Fibroblast of lung (primary cell): ENCODE measurements around the gene KLHL29. TPM values are rescaled to one million over a fixed set of nuclear protein-coding genes. Genes with fewer than 3 reads are reported as not detected.
A peak's percentile ranks its signal among the peaks of the same experiment; 100 is the strongest.

Experiments
- DNase-seq, 2 donors: peaks; one replicate each; pipeline versions ENCODE4 v3.0.0 to v3.0.0-alpha.2; 2010; ENCODE audit warnings: low read depth in 2 of 2
- H2AFZ ChIP-seq: 2 replicates; pipeline ENCODE4 v1.5.1; 2012; ENCODE audit warnings: low read length, control low read depth, inconsistent platforms
- H3K27ac ChIP-seq: 2 replicates; pipeline ENCODE4 v1.5.1; 2011; ENCODE audit warnings: low read length, control low read depth; ENCODE audit not compliant: insufficient read depth
- H3K27me3 ChIP-seq: 2 replicates; pipeline ENCODE4 v1.5.1; 2011; ENCODE audit warnings: mild to moderate bottlenecking, low read length; ENCODE audit not compliant: control insufficient read depth, insufficient read depth
- H3K36me3 ChIP-seq: 2 replicates; pipeline ENCODE4 v1.5.1; 2011; ENCODE audit warnings: low read length; ENCODE audit not compliant: control insufficient read depth, insufficient read depth
- H3K4me1 ChIP-seq: 2 replicates; pipeline ENCODE4 v1.5.1; 2011; ENCODE audit warnings: low read length; ENCODE audit not compliant: control insufficient read depth, insufficient read depth; ENCODE audit errors: extremely low read depth
- H3K4me2 ChIP-seq: 2 replicates; pipeline ENCODE4 v1.5.1; 2011; ENCODE audit warnings: low read length, control low read depth; ENCODE audit not compliant: insufficient read depth; ENCODE audit errors: extremely low read depth
- H3K4me3 ChIP-seq, 4 experiments: fragments of 200-600 bp in 1 of 4; sonication (generic) in 1 of 4; replicated peaks in 1 of 4; 2 replicates each; pipeline ENCODE4 v1.5.1; 2011 to 2016; ENCODE audit warnings: low read length in 4 of 4, low read depth in 3 of 4, mild to moderate bottlenecking in 3 of 4, control low read depth in 2 of 4, inconsistent platforms in 1 of 4, mixed read lengths in 1 of 4; ENCODE audit not compliant: insufficient read depth in 1 of 4; ENCODE audit errors: control extremely low read depth in 1 of 4
- H3K79me2 ChIP-seq: 2 replicates; pipeline ENCODE4 v1.5.1; 2012; ENCODE audit warnings: mild to moderate bottlenecking, low read length, inconsistent platforms; ENCODE audit not compliant: control insufficient read depth, insufficient read depth
- H3K9ac ChIP-seq: 2 replicates; pipeline ENCODE4 v1.5.1; 2011; ENCODE audit warnings: mild to moderate bottlenecking, low read length, control low read depth; ENCODE audit not compliant: insufficient read depth
- H3K9me3 ChIP-seq: 2 replicates; pipeline ENCODE4 v1.5.1; 2012; ENCODE audit warnings: low read depth, low read length; ENCODE audit not compliant: control insufficient read depth, insufficient read depth
- H4K20me1 ChIP-seq: 2 replicates; pipeline ENCODE4 v1.5.1; 2011; ENCODE audit warnings: low read length; ENCODE audit not compliant: control insufficient read depth, insufficient read depth; ENCODE audit errors: extremely low read depth
- CTCF ChIP-seq, 2 donors: IDR thresholded peaks in 1 of 2; conservative IDR thresholded peaks in 1 of 2; 1 replicate in 1 of 2; 2 replicates in 1 of 2; pipeline ENCODE4 v1.5.1; 2011 to 2012; ENCODE audit warnings: low read length in 2 of 2, control low read depth in 1 of 2, inconsistent platforms in 1 of 2, low read depth in 1 of 2, mild to moderate bottlenecking in 1 of 2
- EZH2 ChIP-seq: IDR thresholded peaks from 2 replicates; pipeline ENCODE4 v1.5.1; 2012; ENCODE audit warnings: low read length, control low read depth, mild to moderate bottlenecking; ENCODE audit errors: missing control alignments
- polyA plus RNA-seq, 2 donors: library from polyadenylated mRNA; depleted of rRNA in 1 of 2; stranded (reverse) in 1 of 2; unstranded in 1 of 2; fragments of >200 nt; gene quantifications; 2 replicates each; pipeline ENCODE4 v1.2.1, GENCODE V29; 2011 to 2012; ENCODE audit warnings: missing spikeins in 1 of 2
- total RNA-seq: library from RNA; depleted of rRNA; stranded (reverse); fragments of >200 nt; gene quantifications from 2 replicates; pipeline ENCODE4 v1.2.1, GENCODE V29; 2014

The KLHL29 gene
- total and polyA plus RNA-seq, 2 donors (not counting 1 experiment from before 2014, with no cell fraction given): 7.1 to 7.9 TPM

GRCh38 chr2:23413641-23414040 lies 28.7 kb downstream of the KLHL29 start:
- Histone ChIP-seq H3K9me3 (no peaks in the 10 kb centered on the region), H3K27me3 (no peaks in the 10 kb centered on the region), H3K9ac (no peak overlapping the region), H3K79me2 (no peaks in the 10 kb centered on the region), H3K36me3 (peaks cover 1% of the 10 kb centered on the region), H2AFZ (no peak overlapping the region), H3K4me1 (peaks cover 26% of the 10 kb centered on the region), H3K27ac (no peak overlapping the region), H4K20me1 (no peaks in the 10 kb centered on the region), H3K4me3 (no peak overlapping the region), H3K4me2 (no peak overlapping the region)
- TF ChIP-seq CTCF (conservative IDR thresholded peaks at IDR 0.05 in 1 of 2, IDR thresholded peaks at IDR 0.05 in 1 of 2; ENCODE audit: low read depth in 1 of 2, low read length in 2 of 2): no peak
- no peak for TF ChIP-seq EZH2
- DNase-seq: no peak

DNA sequence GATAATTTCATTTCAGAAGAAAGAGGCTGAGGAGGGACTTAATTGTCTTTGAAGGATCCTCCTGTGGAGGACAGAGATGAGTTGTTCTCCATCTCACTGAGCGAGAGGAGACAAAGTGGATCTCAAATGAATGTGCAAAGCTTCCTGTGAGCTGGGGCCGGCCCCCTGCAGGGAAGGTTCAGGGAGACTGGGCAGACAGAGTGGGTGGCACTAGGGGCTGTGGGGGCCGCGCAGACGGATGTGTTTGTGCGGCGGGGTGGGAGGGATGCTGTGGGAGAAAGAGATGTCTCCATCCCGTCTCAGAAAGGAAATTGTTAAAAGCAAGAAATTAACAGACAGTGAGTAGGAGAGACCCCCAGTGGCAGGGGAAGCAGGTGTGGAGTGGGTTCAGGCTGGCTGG lies 29.1 kb downstream of the KLHL29 start:
- Histone ChIP-seq H3K79me2 (no peaks in the 10 kb centered on the region), H3K9me3 (no peaks in the 10 kb centered on the region), H3K4me2 (no peak overlapping the region), H3K27me3 (no peaks in the 10 kb centered on the region), H3K27ac (no peak overlapping the region), H4K20me1 (no peaks in the 10 kb centered on the region), H3K4me1 (peaks cover 30% of the 10 kb centered on the region), H3K36me3 (peaks cover 1% of the 10 kb centered on the region), H2AFZ (no peak overlapping the region), H3K4me3 (no peak overlapping the region), H3K9ac (no peak overlapping the region)
- no peak for TF ChIP-seq EZH2
- TF ChIP-seq CTCF (conservative IDR thresholded peaks at IDR 0.05 in 1 of 2, IDR thresholded peaks at IDR 0.05 in 1 of 2; ENCODE audit: low read depth in 1 of 2, low read length in 2 of 2): no peak
- DNase-seq: no peak

DNA sequence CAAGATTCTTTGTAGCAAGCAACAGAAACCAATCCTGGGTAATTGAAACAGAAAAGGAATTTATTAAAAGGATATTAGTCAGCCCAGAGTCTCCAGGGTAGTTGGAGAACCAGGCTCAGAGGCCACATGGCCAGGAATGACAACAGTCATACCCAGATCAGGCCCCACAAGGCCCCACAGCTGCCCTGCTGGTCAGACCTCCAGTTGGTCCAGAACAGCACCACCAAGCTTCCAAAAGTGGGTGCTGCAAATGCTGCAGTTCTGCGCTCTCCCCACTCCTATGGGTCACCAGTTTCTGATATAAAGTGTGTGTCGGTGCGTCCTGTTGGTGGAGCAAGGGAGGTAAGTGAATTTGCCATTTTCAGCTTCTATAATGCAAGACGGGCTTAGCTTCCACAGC lies 29.9 kb downstream of the KLHL29 start:
- no peak overlapping the region for H3K4me3 ChIP-seq
- no peaks in the 10 kb centered on the region for H4K20me1 ChIP-seq
- H3K27me3 ChIP-seq: no peaks in the 10 kb centered on the region
- peak; percentile 7 to 21 for TF ChIP-seq CTCF (conservative IDR thresholded peaks at IDR 0.05 in 1 of 2, IDR thresholded peaks at IDR 0.05 in 1 of 2; ENCODE audit: low read depth in 1 of 2, low read length in 2 of 2)
- no peak for TF ChIP-seq EZH2
- peaks cover 1% of the 10 kb centered on the region for H3K36me3 ChIP-seq
- no peak for DNase-seq
- no peak overlapping the region for H3K4me2 ChIP-seq
- H3K9ac ChIP-seq: no peak overlapping the region
- H3K4me1 ChIP-seq: peaks cover 38% of the 10 kb centered on the region
- no peak overlapping the region for H2AFZ ChIP-seq
- H3K9me3 ChIP-seq: no peaks in the 10 kb centered on the region
- H3K79me2 ChIP-seq: no peaks in the 10 kb centered on the region
- no peak overlapping the region for H3K27ac ChIP-seq
